ENCODE data around the gene PAGE5.

The PAGE5 gene

DNA sequence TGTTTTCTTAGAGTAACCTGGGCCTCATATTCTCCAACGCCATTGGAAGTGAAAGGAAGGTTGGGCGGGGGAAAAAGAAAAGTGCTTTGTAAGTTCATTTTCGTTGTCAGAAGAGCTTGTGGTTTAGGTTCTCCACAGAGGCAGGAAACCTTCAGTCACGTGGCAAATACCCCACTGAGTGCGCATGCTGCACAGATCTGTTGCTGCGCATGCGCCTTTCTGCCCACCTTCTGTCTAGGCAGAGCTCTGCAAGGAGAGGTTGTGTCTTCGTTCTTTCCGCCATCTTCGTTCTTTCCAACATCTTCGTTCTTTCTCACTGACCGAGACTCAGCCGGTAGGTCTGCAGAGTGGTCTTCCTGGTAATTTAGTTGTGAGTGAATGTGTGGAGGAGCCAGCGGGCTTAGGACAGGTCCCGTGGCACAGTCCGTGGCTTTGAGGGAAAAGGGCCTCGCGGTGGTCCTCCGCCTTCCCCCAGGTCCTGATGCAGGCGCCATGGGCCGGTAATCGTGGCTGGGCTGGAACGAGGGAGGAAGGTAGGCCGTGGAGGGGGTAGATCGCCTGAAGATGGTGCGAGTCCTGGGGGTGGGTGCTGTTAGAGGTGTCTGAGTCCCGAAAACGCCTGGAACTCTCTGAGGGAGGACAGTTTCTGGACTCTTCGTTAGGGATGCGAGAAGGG is at the start of gene PAGE5:
Gene PAGE5, plus strand, starts transcription at position 228 of the 676 bp plus-strand sequence. CDS start 1,037 bp downstream, outside the sequence.
- DNase-seq = no peak

- no peak for DNase-seq
Observed at GRCh38 chrX:55187281-55187680, 32.9 kb upstream of the PAGE5 start.

DNA sequence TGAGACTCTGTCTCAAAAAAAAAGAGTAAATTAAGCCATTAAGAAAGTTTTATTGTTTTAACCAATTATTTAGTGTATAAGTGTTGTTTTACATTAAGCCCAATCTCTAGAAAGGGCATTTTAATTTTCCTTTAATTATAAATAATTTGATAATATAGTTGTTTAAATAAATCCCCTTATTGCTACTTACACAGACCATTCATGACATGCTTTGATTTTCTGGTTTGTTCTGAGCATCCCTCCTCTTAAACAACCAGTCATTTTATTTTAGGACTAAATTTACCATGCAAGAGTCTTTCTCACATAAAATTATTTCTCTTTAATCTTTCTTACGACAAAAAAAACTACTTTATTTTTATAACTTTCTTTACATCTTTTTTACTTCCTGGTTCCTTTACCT is 23.5 kb upstream of the PAGE5 start:
- no peak for DNase-seq

DNA sequence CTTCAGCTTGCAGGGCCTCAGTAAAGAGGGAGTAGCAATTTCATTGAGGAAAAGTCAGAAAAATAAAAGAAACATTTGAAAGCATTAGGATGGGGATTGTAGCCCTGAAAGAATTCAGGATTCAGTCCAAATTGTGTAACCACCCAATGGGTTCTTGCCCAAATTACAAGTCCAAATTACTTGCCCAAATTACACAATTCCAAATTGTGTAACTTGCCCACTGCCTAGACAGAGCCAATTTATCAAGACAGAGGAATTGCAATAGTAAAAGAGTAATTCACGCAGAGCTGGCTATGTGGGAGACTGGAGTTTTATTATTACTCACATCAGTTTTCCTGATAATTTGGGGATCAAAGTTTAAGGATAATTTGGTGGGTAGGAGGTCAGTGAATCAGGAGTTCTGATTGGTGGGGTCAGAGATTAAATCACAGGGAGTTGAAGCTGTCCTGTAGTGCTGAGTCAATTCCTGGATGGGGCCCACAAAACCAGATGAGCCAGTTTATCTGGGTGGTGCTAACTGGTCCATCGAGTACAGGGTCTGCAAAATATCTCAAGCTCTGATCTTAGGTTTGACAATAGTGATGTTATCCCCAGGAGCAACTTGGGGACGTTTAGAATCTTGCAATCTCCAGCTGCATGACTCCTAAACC is 18.1 kb upstream of the PAGE5 start:
- no peak for DNase-seq

GRCh38 chrX:55206162-55206941 is 13.8 kb upstream of the PAGE5 start:
- DNase-seq = no peak

- no peak for DNase-seq
Observed at GRCh38 chrX:55210931-55211677, 9.0 kb upstream of the PAGE5 start.

DNA sequence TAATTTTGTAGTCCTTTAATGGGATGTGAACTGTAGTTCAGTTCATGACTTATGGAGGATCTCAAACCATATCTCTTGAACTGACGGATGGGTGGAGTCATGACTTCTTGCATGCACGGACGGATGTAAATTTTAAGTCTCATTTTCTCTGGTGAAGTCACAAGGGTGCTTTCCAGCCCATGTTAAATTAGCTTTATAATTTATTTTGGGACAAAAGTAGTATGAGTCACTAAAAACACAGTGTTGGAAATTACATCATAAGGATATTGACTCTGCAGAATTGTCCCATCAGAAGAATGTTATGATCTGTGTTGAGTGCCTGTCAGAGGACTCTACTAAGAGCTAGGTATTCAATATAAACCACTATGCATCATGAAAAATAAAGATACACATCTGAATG is 6.8 kb upstream of the PAGE5 start:
- DNase-seq = no peak

DNA sequence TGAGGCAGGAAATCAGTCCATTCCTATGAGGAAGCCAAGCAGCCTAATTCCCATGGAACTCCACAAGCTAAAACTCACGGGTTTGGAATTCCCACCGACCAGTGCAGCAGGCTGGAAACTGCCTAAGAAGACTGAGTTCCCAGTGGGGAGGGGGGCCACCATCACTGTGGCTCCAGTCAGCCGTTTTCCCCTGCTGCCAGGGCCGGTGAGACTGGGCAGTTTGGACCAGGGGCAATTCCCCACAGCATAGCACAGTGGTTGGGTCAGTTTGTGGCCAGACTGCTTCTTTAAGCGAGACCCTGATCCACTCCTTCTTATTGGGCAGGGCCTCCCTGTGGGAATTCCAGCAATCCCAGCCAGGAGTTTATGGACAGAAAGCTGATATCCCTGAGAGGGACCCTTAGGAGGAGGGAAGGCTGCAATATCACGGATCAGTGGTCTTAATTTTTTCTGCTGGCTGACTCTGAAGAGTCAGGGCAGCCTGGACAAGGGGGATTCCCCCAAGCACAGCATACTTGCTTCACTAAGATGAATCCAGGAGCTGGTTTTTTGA is 20.7 kb downstream of the PAGE5 start:
- no peak for DNase-seq

GRCh38 chrX:55253528-55253927 is 33.4 kb downstream of the PAGE5 start:
- no peak for DNase-seq

DNA sequence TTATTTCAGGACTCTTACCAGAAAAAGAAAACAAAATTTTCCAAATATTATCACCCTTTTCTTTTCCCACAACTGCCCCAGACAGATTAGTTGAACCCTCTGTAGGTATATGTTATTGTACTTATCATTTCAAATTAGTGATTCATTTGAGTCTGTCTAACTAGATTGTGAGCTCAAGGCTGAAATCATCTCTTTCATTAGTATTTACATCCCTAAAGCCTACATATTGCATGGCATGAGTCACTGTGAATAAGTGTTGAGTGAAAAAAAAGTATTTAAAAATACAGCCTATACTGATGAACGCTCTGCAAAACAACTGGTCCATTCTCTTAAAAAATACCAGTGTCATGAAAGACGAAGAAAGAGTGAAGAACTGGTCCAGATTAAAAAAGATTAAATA is 40.7 kb downstream of the PAGE5 start:
- no peak for DNase-seq

DNA sequence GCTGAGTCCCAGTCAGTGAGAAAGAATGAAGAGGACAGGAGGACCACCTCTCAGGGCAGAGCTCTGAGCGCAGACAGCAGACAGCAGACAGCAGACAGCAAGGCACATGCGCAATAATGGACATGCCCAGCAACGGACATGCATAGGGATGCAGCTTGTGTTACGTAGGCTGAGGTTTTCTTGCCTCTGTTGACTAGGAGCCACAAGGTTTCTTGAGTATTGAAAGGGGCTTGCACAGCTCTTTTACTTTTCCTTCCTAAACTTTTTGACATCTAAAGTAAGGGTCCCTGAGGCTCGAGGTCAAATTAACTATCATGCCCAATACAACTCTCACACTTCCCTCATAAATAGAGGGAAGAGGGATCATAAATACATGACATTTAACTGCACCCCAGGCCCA is 44.7 kb downstream of the PAGE5 start, which contains the start of gene PAGE3:
Gene PAGE3, minus strand, starts transcription at position 101 of the 400 bp plus-strand sequence. CDS start 1,013 bp downstream, outside the sequence.
- no peak for DNase-seq

All from right forelimb (tissue), 1 donor.